Liver (tissue), 9 donors: ENCODE data around the gene GREB1. TPM values are rescaled to one million over a fixed set of nuclear protein-coding genes. Genes with fewer than 3 reads are reported as not detected.

Experiments used
- DNase-seq: peaks from one replicate; pipeline ENCODE4 v3.0.0-alpha.2; 2017; ENCODE audit warnings: low spot score
- H3K27ac ChIP-seq, 2 donors: one replicate each; pipeline ENCODE4 v1.7.0; 2013; ENCODE audit warnings: inconsistent platforms in 2 of 2, low read length in 2 of 2, control low read depth in 1 of 2, low read depth in 1 of 2, mild to moderate bottlenecking in 1 of 2
- H3K27me3 ChIP-seq, 4 donors: one replicate each; pipeline versions ENCODE4 v1.6.1 to v1.7.0; 2013; ENCODE audit warnings: low read length in 3 of 4, inconsistent platforms in 1 of 4, mild to moderate bottlenecking in 1 of 4, moderate library complexity in 1 of 4; ENCODE audit not compliant: control insufficient read depth in 4 of 4, insufficient read depth in 4 of 4
- H3K36me3 ChIP-seq, 4 donors: one replicate each; pipeline versions ENCODE4 v1.6.1 to v1.7.0; 2013; ENCODE audit warnings: low read length in 3 of 4, mild to moderate bottlenecking in 3 of 4, low read depth in 1 of 4, moderate library complexity in 1 of 4; ENCODE audit not compliant: control insufficient read depth in 4 of 4, insufficient read depth in 3 of 4
- H3K4me1 ChIP-seq, 4 donors: one replicate each; pipeline versions ENCODE4 v1.6.1 to v1.7.0; 2013; ENCODE audit warnings: low read length in 3 of 4, mild to moderate bottlenecking in 3 of 4, moderate library complexity in 1 of 4; ENCODE audit not compliant: control insufficient read depth in 4 of 4, insufficient read depth in 4 of 4
- H3K4me3 ChIP-seq, 3 donors: one replicate each; pipeline versions ENCODE4 v1.6.1 to v1.7.0; 2013; ENCODE audit warnings: low read length in 3 of 3, control low read depth in 1 of 3, low read depth in 1 of 3, mild to moderate bottlenecking in 1 of 3
- H3K9ac ChIP-seq, 2 donors: one replicate each; pipeline ENCODE4 v1.7.0; 2013; ENCODE audit warnings: low read length in 2 of 2, mild to moderate bottlenecking in 2 of 2, moderate library complexity in 2 of 2, control low read depth in 1 of 2, low read depth in 1 of 2
- H3K9me3 ChIP-seq, 4 donors: one replicate each; pipeline versions ENCODE4 v1.6.1 to v1.7.0; 2013; ENCODE audit warnings: low read length in 3 of 4; ENCODE audit not compliant: control insufficient read depth in 4 of 4
- EGR1 ChIP-seq, 2 donors: IDR thresholded peaks; 2 replicates each; pipeline ENCODE4 v1.6.1; 2016 to 2018; ENCODE audit warnings: antibody characterized with exemption in 2 of 2, low read depth in 2 of 2
- FOXA1 ChIP-seq: IDR thresholded peaks from 2 replicates; pipeline ENCODE4 v1.6.1; 2016; ENCODE audit warnings: antibody characterized with exemption
- FOXA2 ChIP-seq: IDR thresholded peaks from 2 replicates; pipeline ENCODE4 v1.6.1; 2016; ENCODE audit warnings: antibody characterized with exemption
- GABPA ChIP-seq, 2 donors: IDR thresholded peaks in 1 of 2; conservative IDR thresholded peaks in 1 of 2; 2 replicates each; pipeline ENCODE4 v1.6.1; 2016; ENCODE audit warnings: antibody characterized with exemption in 2 of 2, mild to moderate bottlenecking in 1 of 2, moderate library complexity in 1 of 2
- HNF4A ChIP-seq, 2 donors: conservative IDR thresholded peaks; 2 replicates each; pipeline ENCODE4 v1.6.1; 2016; ENCODE audit warnings: antibody characterized with exemption in 2 of 2, mild to moderate bottlenecking in 2 of 2
- HNF4G ChIP-seq: IDR thresholded peaks from 2 replicates; pipeline ENCODE4 v1.6.1; 2016; ENCODE audit warnings: antibody characterized with exemption
- JUND ChIP-seq, 2 donors: IDR thresholded peaks; 2 replicates each; pipeline ENCODE4 v1.6.1; 2016; ENCODE audit warnings: antibody characterized with exemption in 2 of 2
- NR2F2 ChIP-seq: IDR thresholded peaks from 2 replicates; pipeline ENCODE4 v1.6.1; 2016; ENCODE audit warnings: antibody characterized with exemption
- RAD21 ChIP-seq, 2 donors: IDR thresholded peaks; 2 replicates each; pipeline ENCODE4 v1.6.1; 2016; ENCODE audit warnings: antibody characterized with exemption in 2 of 2, mild to moderate bottlenecking in 2 of 2
- REST ChIP-seq: IDR thresholded peaks from 2 replicates; pipeline ENCODE4 v1.6.1; 2016; ENCODE audit warnings: antibody characterized with exemption, mild to moderate bottlenecking
- RXRA ChIP-seq, 2 donors: IDR thresholded peaks; 2 replicates each; pipeline ENCODE4 v1.6.1; 2017 to 2018; ENCODE audit warnings: antibody characterized with exemption in 2 of 2, mild to moderate bottlenecking in 1 of 2
- SP1 ChIP-seq: IDR thresholded peaks from 2 replicates; pipeline ENCODE4 v1.6.1; 2018; ENCODE audit warnings: antibody characterized with exemption, mild to moderate bottlenecking
- TAF1 ChIP-seq: conservative IDR thresholded peaks from 2 replicates; pipeline ENCODE4 v1.6.1; 2016; ENCODE audit warnings: antibody characterized with exemption, mild to moderate bottlenecking
- YY1 ChIP-seq: IDR thresholded peaks from 2 replicates; pipeline ENCODE4 v1.6.1; 2016; ENCODE audit warnings: antibody characterized with exemption, mild to moderate bottlenecking
- WGBS: extraction: QIAGEN DNeasy Blood & Tissue Kit; methylation state at CpG from one replicate; pipeline ENCODE4 v1.1.7; 2013; 5-methylcytosine and 5-hydroxymethylcytosine counted together
- polyA plus RNA-seq, 2 donors: library from polyadenylated mRNA; stranded (reverse) in 1 of 2; unstranded in 1 of 2; fragments of 200-250 nt in 1 of 2; fragments of >200 nt in 1 of 2; fragmentation: Nextera tagmentation in 1 of 2; extraction: Ambion mirVana in 1 of 2; gene quantifications; one replicate each; pipeline versions ENCODE4 v1.2.1 to v1.2.3, GENCODE V29; 2013 to 2015
- total RNA-seq, 2 donors: library from RNA; depleted of rRNA; stranded (reverse); fragments of >200 nt; gene quantifications; one replicate each; pipeline ENCODE4 v1.2.3, GENCODE V29; 2014
- TF ChIP-seq, protein P1 (sequence below): IDR thresholded peaks from 2 replicates; pipeline ENCODE4 v1.6.1; 2016; ENCODE audit warnings: antibody characterized with exemption
- TF ChIP-seq, protein P2 (sequence below): IDR thresholded peaks from 2 replicates; pipeline ENCODE4 v1.6.1; 2016; ENCODE audit warnings: antibody characterized with exemption
- TF ChIP-seq, protein P3 (sequence below): IDR thresholded peaks from 2 replicates; pipeline ENCODE4 v1.6.1; 2016; ENCODE audit warnings: antibody characterized with exemption
- TF ChIP-seq, protein P4 (sequence below): fragments of 150-350 bp; IDR thresholded peaks from 2 replicates; pipeline ENCODE4 v1.5.1; 2017; ENCODE audit warnings: improper control_type of control experiment, low read depth, low read length; ENCODE audit not compliant: missing input control
- donor health status: healthy.
- donor health status: healthy.
- donor health status: healthy.
- donor health status: healthy.
- donor health status: healthy.

Gene GREB1
- total and polyA plus RNA-seq, 4 donors = 1.0 to 6.3 (median 3.6) TPM

- Histone ChIP-seq H3K27ac (no peak overlapping the region), H3K4me3 (no peak overlapping the region), H3K36me3 (no peaks in the 10 kb centered on the region), H3K9ac (no peak overlapping the region), H3K4me1 (peaks cover 0 to 11% (median 8%) of the 10 kb centered on the region in 4 donors), H3K9me3 (no peaks in the 10 kb centered on the region), H3K27me3 (no peaks in the 10 kb centered on the region)
- TF ChIP-seq FOXA1 = no peak
- TF ChIP-seq HNF4A (conservative IDR thresholded peaks at IDR 0.05) = no peak
- WGBS = 80% methylated on average over 5 of the region's 5 CpGs
- DNase-seq = no peak
Measured at GRCh38 chr2:11512431-11512830, 21.4 kb upstream of the GREB1 start.

- Histone ChIP-seq H3K27ac (no peak overlapping the region), H3K36me3 (no peaks in the 10 kb centered on the region), H3K4me3 (no peak overlapping the region), H3K9ac (no peak overlapping the region), H3K9me3 (no peaks in the 10 kb centered on the region), H3K4me1 (peaks cover 0 to 6% (median 3%) of the 10 kb centered on the region in 4 donors), H3K27me3 (no peaks in the 10 kb centered on the region)
- no peak for DNase-seq
- 94% methylated on average over 5 of the region's 5 CpGs for WGBS
- no peak for TF ChIP-seq JUND (IDR thresholded peaks at IDR 0.05)
- no peak for TF ChIP-seq FOXA1
- no peak for TF ChIP-seq EGR1 (IDR thresholded peaks at IDR 0.05; ENCODE audit: low read depth in 2 of 2)
Measured at GRCh38 chr2:11513319-11513718, 20.5 kb upstream of the GREB1 start.

DNA sequence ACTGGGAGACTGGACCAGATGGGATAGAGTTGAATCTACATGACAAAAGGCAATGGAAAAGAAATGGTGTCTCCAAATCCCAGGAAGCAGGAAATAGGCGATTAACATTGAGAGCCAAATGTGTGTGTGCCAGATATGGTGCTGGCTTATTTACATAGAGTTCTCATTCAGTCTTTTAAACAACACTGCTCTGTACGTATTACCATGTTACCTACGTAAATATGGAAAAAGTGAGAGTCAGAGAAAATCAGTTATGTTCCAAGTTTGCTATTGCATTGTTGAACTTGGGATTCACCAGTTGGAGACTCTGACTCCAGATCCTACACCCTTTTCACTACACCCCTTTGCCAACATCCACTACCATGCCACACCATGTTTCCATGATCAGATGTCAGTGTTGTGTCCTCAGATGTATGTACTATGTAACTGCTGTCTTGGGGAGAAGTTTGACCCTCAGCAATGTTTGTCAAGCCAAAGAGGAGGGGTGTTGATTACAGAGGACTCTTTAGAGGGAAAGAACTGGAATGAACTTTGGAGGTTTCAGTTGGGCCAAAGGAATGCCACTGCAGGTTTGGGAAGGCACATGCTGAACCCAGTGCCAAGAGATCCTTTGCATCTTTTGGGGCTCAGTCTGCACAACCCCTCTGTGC lies 19.6 kb upstream of the GREB1 start:
- Histone ChIP-seq H3K36me3 (no peaks in the 10 kb centered on the region), H3K4me3 (no peak overlapping the region), H3K9me3 (no peaks in the 10 kb centered on the region), H3K27ac (no peak overlapping the region), H3K4me1 (peaks cover 0 to 3% (median 0%) of the 10 kb centered on the region in 4 donors), H3K9ac (no peak overlapping the region), H3K27me3 (no peaks in the 10 kb centered on the region)
- TF ChIP-seq FOXA2 (no peak), TAF1 (no peak), FOXA1 (no peak), JUND (IDR thresholded peaks at IDR 0.05) (no peak), REST (no peak), YY1 (no peak), HNF4G (no peak), RXRA (IDR thresholded peaks at IDR 0.05) (no peak), RAD21 (IDR thresholded peaks at IDR 0.05) (no peak), EGR1 (IDR thresholded peaks at IDR 0.05; ENCODE audit: low read depth in 2 of 2) (no peak), NR2F2 (no peak), HNF4A (conservative IDR thresholded peaks at IDR 0.05) (no peak), SP1 (no peak), GABPA (IDR thresholded peaks at IDR 0.05 in 1 of 2, conservative IDR thresholded peaks at IDR 0.05 in 1 of 2) (no peak)
- TF ChIP-seq, protein P1, sequence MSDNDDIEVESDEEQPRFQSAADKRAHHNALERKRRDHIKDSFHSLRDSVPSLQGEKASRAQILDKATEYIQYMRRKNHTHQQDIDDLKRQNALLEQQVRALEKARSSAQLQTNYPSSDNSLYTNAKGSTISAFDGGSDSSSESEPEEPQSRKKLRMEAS = no peak
- TF ChIP-seq, protein P2, sequence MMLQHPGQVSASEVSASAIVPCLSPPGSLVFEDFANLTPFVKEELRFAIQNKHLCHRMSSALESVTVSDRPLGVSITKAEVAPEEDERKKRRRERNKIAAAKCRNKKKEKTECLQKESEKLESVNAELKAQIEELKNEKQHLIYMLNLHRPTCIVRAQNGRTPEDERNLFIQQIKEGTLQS = no peak
- TF ChIP-seq, protein P3, sequence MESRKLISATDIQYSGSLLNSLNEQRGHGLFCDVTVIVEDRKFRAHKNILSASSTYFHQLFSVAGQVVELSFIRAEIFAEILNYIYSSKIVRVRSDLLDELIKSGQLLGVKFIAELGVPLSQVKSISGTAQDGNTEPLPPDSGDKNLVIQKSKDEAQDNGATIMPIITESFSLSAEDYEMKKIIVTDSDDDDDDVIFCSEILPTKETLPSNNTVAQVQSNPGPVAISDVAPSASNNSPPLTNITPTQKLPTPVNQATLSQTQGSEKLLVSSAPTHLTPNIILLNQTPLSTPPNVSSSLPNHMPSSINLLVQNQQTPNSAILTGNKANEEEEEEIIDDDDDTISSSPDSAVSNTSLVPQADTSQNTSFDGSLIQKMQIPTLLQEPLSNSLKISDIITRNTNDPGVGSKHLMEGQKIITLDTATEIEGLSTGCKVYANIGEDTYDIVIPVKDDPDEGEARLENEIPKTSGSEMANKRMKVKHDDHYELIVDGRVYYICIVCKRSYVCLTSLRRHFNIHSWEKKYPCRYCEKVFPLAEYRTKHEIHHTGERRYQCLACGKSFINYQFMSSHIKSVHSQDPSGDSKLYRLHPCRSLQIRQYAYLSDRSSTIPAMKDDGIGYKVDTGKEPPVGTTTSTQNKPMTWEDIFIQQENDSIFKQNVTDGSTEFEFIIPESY = no peak
- TF ChIP-seq, protein P4, sequence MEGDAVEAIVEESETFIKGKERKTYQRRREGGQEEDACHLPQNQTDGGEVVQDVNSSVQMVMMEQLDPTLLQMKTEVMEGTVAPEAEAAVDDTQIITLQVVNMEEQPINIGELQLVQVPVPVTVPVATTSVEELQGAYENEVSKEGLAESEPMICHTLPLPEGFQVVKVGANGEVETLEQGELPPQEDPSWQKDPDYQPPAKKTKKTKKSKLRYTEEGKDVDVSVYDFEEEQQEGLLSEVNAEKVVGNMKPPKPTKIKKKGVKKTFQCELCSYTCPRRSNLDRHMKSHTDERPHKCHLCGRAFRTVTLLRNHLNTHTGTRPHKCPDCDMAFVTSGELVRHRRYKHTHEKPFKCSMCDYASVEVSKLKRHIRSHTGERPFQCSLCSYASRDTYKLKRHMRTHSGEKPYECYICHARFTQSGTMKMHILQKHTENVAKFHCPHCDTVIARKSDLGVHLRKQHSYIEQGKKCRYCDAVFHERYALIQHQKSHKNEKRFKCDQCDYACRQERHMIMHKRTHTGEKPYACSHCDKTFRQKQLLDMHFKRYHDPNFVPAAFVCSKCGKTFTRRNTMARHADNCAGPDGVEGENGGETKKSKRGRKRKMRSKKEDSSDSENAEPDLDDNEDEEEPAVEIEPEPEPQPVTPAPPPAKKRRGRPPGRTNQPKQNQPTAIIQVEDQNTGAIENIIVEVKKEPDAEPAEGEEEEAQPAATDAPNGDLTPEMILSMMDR = no peak
- DNase-seq = no peak
- WGBS = 66% methylated on average over 3 of the region's 3 CpGs
